Left lobe of liver (tissue), 2 donors: ENCODE data around the gene UST. TPM values are rescaled to one million over a fixed set of nuclear protein-coding genes. Genes with fewer than 3 reads are reported as not detected.
"Not testable (repeated sequence)": the region's sequence is repeated elsewhere in the genome, so short reads cannot be mapped to it uniquely, and the experiment has no call there.

Experiments
- ATAC-seq: fragments of 200-7000 bp; cut with Tn5 transposase; one replicate; pipeline ENCODE4 v1.9.1; 2020; ENCODE audit warnings: mild to moderate bottlenecking, moderate library complexity
- DNase-seq: peaks from one replicate; pipeline ENCODE4 v3.0.0-alpha.2; 2020; ENCODE audit warnings: low spot score
- total RNA-seq: library from RNA; stranded (reverse); gene quantifications from one replicate; pipeline ENCODE4 v1.2.1, GENCODE V29; 2021
- donor health status: DM: no; HTN: no; CAD: no; lungs with moderate emphysema.
- donor health status: DM: no; HTN: yes; CAD: no.

UST gene
- total RNA-seq, 1 donor from 2014 or later, result 0.58 TPM

DNA sequence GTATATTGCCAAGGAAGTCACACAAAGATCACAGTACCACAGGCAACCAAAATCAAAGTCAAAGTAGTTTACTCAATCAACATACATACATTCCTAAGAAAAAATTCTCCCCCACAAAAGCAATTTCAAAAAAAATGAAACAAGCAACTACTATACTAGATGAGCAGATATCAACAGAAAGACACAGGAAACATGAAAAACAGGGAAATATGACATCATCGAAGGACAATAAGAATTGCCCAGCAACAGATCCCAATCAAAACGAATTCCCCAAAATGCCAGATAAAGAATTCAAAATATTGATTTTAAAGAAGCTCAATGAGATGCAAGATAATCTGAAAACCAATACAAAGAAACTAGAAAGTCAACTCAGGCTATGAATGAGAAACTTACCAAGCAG, 351.0 kb downstream of the UST start:
- DNase-seq (no peak), ATAC-seq (no peak)

DNA sequence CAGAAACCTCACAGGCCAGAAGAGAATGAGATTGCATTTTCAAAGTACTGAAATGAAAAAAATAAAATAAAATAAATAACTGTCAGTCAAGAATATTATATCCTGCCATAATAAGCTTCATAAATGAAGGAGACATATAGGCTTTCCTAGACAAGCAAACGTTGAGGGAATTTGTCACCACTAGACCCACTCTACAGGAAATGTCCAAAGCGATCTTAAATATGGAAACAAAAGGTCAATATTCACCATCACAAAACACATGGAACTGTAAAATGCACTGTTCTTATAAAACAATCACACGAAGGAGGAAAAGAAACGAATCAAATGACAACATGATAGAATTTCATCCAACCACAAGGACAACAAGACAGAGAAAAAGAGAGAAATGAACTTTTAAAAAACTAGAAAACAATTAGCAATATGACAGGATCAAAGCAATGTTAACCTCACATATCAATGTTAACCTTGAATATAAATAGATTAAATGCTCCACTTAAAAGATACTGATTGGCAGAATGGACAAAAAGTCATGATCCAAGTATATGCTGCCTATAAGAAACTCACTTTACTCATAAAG, 352.0 kb downstream of the UST start:
- ATAC-seq, result no peak

DNA sequence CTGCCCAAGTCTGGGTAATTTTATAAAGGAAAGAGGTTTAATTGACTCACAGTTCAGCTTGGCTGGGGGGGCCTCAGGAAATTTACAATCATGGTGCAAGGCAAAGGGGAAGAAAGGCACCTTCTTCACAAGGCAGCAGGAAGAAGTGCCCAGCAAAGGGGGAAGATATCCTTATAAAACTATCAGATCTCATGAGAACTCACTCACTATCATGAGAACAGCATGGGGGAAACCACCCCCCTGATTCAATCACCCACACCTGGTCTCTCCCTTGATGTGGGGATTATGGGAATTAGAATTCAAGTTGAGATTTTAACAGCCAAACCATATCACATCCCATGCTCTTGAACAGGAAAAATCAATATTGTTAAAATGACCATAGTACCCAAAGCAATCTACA, 355.5 kb downstream of the UST start:
- DNase-seq (no peak), ATAC-seq (no peak)

More for the DNA sequence above, 352.0 kb downstream of the UST start:
- no peak for DNase-seq

DNA sequence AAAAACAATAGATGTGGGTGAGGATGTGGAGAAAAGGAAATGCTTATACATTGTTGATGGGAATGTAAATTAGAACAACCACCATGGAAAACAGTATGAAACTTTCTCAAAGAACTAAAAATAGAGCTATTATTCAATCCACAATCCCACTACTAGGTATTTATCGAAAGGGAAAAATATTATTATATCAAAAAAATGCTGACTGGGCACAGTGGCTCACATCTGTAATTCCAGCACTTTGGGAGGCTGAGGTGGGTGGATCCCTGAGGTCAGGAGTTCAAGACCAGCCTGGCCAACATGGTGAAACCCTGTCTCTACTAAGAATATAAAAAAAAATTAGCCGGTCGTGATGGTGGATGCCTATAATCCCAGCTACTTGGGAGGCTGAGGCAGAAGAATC, 357.1 kb downstream of the UST start:
- DNase-seq, ATAC-seq: not testable (repeated sequence)

DNA sequence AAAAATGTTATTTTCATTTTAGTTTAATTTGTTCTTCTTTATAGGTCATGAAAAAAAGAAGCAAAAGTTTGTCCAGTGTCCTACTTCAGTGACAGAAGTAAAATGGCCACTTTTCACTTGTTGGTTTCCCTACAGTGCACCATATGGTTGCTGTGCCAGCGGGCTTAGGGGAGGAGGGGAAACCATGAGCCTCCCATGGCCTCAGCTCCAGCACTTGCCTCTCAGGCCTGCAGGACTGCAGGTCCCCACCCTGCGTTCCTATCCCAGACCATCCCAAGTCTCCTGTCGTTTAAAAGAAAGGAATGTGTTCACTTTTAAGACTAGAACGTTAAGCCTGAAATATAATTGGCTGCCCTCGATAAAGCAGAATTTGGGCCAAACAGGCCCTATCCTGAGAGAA, 360.7 kb downstream of the UST start:
- DNase-seq (no peak), ATAC-seq (no peak)

DNA sequence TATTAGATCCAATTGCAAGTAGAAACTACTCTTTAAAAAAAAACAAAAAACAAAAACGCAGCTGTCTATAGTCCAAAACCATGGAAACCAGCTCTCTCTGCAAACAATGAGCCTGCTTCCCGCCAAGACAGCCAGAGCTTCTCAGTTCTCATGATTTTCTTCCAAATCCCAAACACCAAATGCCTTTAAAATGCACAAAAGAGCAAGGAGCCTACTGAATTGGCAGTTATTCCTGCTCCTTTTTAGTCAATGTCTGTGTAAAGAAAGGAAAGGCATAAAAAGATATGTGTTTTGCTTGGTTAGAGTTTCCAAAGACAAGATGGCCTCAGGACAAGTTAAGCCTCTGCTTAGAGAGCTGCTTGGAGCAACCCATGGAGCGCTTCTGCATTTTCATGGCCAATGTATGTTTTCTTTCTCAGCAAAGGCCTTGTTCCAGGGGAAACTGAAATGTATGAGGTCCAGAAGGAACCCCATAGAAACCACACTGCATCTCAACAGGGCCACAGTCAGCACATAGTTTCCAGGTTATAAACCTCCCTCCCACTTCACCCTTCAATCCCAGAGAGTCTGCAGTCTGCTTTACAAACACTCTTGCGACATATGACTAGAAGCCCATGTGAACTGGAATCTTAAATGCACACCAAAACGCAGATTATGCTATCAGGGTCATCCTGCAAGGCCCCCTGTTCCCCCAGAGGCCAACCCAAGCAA, 361.4 kb downstream of the UST start:
- ATAC-seq (no peak), DNase-seq (no peak)

DNA sequence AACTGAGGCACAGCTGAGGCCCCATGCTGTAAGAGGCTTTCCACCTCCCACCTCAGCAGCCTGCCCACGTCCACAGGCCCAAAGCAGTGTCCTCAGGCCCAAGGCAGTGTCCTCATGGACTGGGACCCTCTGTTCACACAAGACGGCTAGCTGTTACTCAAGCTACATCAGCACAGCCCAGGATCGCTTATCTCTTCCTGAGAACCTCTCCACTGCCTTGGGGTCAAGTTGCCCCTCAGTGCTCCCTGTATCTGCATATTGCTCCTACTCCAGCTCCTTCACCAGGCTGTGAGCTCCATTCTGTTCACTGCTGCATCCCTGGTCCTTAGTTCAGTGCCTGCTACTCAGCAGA, 361.9 kb downstream of the UST start:
- ATAC-seq, result no peak

DNA sequence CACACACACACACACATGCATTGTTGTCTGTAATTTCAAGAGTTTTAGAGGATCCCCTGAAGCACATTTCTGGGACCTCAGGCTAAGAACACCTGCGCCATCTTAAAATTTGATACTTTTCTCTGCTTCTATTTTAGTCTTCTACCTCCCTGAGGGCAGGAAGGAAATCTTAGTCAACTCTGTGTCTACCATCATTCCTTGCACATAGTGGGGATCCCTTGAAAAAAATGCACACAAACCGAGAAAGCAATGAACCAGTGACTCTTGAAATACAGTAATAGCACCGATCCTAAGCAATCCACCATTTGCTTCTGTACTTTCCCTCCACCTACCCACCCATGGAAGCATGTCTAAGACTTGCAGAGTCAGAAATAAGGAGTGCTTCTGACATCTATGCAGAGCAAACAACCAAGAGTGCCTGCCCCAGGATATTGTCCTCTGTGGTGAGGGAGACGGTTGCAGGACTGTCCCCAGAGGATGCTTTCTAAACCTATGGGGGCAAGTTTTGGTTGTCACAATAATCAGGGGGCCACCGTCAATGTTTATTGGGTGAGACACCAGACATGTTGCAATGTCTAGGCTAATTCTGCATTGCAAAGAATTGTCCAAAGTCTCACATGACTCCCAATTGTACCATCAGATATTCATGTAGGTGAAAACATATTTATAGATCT, 362.7 kb downstream of the UST start:
- DNase-seq (no peak), ATAC-seq (no peak)

More for the DNA sequence above, 361.9 kb downstream of the UST start:
- DNase-seq, result no peak

DNA sequence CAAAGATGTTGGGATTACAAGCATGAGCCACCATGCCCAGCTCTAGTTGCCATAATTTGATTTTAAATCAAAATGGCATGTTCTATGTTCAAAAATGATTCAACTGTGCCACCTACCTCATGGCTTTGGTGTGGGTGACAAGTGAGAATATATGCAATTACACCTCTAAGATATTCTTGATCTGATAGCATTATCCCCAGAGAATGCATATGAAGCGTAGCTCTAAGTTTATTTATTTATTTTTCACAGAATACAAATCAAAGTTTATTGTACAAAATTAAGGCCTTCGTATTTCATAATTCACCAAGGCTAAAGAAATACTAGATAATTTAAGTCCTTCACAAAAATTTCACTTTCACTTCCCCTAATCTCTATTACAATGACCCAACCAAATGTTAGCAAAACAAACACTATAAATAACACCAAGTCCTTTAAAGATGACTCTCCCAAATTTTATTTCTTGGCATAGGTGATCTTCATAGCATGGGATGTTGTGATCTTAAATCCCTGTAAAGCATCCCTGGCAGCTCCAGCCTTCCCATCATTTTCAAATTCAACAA, 364.8 kb downstream of the UST start:
- no peak for ATAC-seq
- DNase-seq, result no peak

DNA sequence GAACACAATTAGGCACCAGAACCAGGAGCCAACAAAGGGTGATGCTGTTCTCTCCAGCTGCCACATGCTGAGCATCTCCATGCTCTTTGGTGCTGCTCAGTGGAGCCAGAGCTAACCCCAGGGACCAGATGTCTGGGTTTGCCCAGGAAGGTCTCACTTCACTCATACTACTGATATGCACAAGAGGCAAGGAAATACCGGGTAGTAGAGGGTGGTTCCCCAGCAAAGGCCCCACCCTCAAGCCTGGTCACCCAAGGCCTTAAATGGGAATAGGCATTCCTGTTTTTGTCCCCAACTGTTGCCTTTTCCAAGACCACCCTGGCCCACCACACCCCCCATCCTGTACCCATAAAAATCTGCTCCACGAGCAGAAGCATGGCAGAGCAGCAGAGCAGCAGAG, 366.1 kb downstream of the UST start:
- ATAC-seq (no peak), DNase-seq (no peak)

DNA sequence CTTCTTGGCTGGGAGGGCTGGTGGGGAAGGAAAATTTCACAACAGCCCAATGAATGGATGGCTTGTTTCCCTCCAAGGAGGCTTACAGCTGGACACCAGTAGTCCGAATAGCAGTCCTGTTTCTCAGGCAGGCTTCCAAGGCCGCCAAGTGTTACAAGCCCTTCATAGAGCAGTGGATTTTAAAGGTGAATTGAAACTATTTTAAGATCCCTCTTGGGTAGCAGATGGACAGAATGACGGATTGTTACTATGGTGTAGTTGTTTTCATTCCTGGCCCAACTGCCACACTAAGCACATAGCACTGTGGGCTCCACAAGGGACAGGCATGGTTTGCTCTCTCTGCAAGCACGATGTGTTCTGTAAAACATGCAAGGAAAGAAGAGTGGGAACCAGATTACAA, 367.3 kb downstream of the UST start:
- DNase-seq (no peak), ATAC-seq (no peak)

DNA sequence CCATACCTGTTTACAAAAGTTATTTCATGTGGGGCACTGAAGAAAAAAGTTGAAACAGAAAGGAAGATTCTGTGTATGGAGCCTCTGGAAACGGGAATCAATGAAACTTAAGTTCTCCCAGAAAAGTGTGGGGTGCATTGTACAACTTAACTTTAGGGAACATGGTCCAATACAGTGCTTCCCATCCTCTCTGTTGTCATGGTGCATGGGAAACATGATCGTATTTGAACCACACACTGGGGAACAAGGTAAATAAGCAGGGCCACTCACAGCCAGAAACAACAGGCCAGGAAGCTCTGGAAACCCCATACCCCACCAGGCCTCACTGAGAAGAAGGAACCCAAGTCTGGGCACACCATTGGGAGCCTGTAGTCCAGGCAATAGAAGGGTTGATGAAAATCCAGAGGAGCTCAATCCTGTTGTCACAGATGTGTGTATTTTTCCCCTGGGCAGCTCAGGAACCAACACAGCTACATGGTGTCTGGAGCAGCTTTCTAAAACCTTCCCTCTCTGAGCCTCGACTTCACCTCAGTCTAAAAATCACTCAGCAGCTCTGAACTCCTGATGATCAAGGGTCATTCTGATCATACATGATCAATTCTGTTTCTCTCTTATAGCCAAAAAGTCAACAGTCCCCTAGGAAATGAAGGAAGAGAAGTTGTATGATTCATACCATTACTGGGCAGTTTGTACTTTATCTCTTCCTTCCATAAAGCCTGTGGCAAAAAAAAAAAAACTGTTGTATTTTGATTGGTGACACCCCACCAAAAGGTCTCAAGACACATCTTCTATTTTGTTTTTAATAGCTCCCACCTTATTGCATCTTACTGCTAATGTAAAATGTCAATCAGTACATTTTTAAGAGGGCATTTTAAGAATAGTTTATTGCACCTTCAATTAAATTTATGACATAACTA, 372.2 kb downstream of the UST start:
- ATAC-seq (no peak), DNase-seq (no peak)

DNA sequence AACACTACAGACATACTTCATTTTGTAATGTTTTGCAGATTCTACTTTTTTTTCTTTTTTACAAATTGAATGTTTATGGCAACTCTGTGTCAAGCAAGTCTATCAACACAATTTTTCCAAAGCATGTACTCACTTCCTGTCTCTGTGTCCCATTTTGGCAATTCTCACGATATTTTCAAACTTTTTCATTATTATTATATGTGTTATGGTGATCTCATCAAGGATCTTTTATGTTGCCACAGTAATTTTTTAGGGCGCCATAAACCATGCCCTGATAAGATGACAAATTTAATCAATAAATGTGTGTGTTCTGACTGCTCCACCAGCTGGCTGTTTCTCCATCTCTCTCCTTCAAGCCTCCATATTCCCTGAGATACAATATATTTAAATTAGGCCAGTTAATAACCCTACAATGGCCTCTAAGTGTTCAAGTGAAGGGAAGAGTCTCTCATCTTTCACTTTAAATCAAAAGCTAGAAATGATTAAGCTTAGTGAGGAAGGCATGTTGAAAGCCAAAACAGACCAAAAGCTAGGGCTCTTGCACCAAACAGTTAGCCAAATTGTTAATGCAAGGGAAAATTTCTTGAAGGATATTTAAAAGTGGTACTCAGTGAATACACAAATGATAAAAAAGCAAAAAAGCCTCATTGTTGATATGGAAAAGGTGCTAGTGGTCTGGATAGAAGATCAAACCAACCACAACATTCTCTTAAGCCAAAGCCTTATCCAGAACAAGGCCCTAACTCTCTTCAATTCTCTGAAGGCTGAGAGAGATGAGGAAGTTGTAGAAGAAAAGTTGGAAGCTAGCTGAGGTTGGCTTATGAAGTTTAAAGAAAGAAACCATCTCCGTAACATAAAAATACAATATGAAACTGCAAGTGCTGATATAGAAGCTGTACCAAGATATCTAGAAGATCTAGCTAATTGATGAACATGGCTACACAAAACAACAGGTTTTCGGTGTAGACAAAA, 376.3 kb downstream of the UST start:
- ATAC-seq (no peak), DNase-seq (no peak)

DNA sequence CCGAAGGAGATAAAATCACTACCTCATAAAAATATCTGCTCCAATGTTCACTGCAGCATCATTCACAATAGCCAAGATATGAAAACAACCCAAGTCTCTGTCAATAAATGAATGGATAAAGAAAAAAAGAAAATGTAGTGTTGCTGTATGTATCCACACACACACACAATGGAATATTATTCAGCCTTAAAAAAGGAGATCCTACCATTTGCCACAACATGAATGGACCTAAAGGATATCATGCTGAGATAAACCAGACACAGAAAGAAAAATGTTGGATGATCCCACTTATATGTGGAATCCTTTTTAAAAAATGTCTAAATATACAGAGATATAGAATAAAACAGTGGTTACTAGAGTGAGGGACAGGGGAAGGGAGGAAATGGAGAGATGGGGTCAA, 378.5 kb downstream of the UST start:
- DNase-seq, result no peak
- ATAC-seq, result no peak
